Glutamatergic neuron (in vitro differentiated cells): ENCODE results near the gene NOD2. TPM values are rescaled to one million over a fixed set of nuclear protein-coding genes. Genes with fewer than 3 reads are reported as not detected.

ENCODE experiments used
- DNase-seq: peaks from one replicate; pipeline ENCODE4 v3.0.0; 2022
- H3K27ac Mint-ChIP-seq: one replicate; pipeline ENCODE4 v1.8.0; 2020; ENCODE audit warnings: mild to moderate bottlenecking, mixed read lengths, inconsistent platforms; ENCODE audit not compliant: unreplicated experiment
- H3K27me3 Mint-ChIP-seq: one replicate; pipeline ENCODE4 v1.8.0; 2020; ENCODE audit warnings: mild to moderate bottlenecking, moderate library complexity, mixed read lengths, inconsistent platforms; ENCODE audit not compliant: unreplicated experiment
- H3K36me3 Mint-ChIP-seq: one replicate; pipeline ENCODE4 v1.8.0; 2020; ENCODE audit warnings: mild to moderate bottlenecking, mixed read lengths, inconsistent platforms; ENCODE audit not compliant: unreplicated experiment
- H3K4me1 Mint-ChIP-seq: one replicate; pipeline ENCODE4 v1.8.0; 2020; ENCODE audit warnings: mild to moderate bottlenecking, low read depth, mixed read lengths, inconsistent platforms; ENCODE audit not compliant: unreplicated experiment
- H3K4me3 Mint-ChIP-seq: one replicate; pipeline ENCODE4 v1.8.0; 2020; ENCODE audit warnings: mild to moderate bottlenecking, mixed read lengths, inconsistent platforms; ENCODE audit not compliant: unreplicated experiment
- H3K9me3 Mint-ChIP-seq: one replicate; pipeline ENCODE4 v1.8.0; 2020; ENCODE audit warnings: mild to moderate bottlenecking, moderate library complexity, mixed read lengths, inconsistent platforms; ENCODE audit not compliant: unreplicated experiment
- CTCF ChIP-seq: fragments of 200-600 bp; sonication (generic); IDR thresholded peaks from one replicate; pipeline ENCODE4 v1.5.0; 2021; ENCODE audit not compliant: partially characterized antibody, unreplicated experiment
- total RNA-seq: library from RNA; stranded (reverse); fragmentation: NEBNext Ultra II Directional; extraction: Animal tissue kit (Norgen Biotek cat#: 25700); gene quantifications from one replicate; pipeline ENCODE4 v1.2.1, GENCODE V29; 2021; ENCODE audit not compliant: unreplicated experiment

Gene NOD2
- total RNA-seq, 1 donor from 2014 or later, result 0.34 TPM

DNA sequence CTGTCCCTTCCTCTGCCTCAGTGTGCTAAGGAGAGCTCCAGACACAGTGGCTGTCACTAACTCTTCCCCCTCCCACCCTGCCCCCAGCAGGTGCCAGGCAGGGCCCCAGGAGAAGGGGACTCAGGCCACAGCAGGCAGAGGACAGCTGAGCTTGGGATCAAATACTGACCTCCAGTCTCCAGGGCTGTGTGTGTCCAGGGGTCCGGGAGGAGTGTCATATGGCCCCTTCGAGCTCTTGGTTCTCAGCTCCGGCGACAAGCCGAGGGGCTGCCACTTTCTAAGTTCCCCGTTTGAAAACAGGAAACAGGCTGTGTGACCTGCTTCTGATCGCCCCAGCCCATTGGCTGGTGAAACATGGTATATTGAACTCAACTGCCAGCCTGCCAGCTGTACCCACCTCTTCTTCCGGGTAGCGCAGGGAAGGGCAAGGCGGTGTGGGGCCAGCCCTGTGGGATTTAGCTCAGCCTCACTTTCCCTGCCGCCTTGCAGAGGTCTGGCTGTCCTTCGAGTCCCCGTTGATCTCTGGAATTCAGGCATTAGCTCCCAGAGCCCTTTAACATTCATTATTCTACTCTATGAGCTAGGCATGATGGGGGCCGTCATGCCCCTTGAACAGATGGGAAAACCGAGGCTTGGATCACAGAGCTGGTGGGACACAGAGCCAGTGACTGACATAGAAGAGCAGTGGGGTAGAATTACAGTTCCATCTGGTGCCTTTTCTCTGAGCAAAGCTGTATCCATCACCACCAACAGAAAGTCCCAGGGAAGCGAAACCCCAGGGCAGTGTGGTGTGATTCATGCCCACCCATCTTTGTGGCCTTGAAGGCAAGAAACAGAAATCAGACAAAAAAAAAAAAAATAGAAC is 12.2 kb upstream of the NOD2 start, which contains the start of gene SNX20:
Gene SNX20 (minus strand): TSS at position 292 of the 865 bp plus-strand sequence. CDS start 3,786 bp downstream, outside the sequence.
- H3K4me1 Mint-ChIP-seq, result no peaks in the 10 kb centered on the region
- H3K9me3 Mint-ChIP-seq, result peaks cover 5% of the 10 kb centered on the region
- TF ChIP-seq CTCF, result no peak
- H3K27ac Mint-ChIP-seq, result no peak within 1 kb of the TSS
- peaks cover 3% of the 10 kb centered on the region for H3K27me3 Mint-ChIP-seq
- H3K36me3 Mint-ChIP-seq, result no peaks in the 10 kb centered on the region
- no peak within 1 kb of the TSS for H3K4me3 Mint-ChIP-seq
- no peak for DNase-seq

- Mint-ChIP-seq H3K27me3 (peaks cover 4% of the 10 kb centered on the region), H3K36me3 (no peaks in the 10 kb centered on the region), H3K4me3 (no peak overlapping the region), H3K9me3 (peaks cover 3% of the 10 kb centered on the region), H3K4me1 (peaks cover 2% of the 10 kb centered on the region), H3K27ac (no peak overlapping the region)
- no peak for TF ChIP-seq CTCF
- no peak for DNase-seq
Measured at GRCh38 chr16:50683689-50684374, 9.6 kb upstream of the NOD2 start.

- DNase-seq, result no peak
- Mint-ChIP-seq H3K9me3 (peaks cover 1% of the 10 kb centered on the region), H3K27me3 (peaks cover 2% of the 10 kb centered on the region), H3K36me3 (no peaks in the 10 kb centered on the region), H3K4me3 (no peak overlapping the region), H3K4me1 (peaks cover 4% of the 10 kb centered on the region), H3K27ac (no peak overlapping the region)
- TF ChIP-seq CTCF, result no peak
Measured at GRCh38 chr16:50684823-50685461, 8.5 kb upstream of the NOD2 start.

DNA sequence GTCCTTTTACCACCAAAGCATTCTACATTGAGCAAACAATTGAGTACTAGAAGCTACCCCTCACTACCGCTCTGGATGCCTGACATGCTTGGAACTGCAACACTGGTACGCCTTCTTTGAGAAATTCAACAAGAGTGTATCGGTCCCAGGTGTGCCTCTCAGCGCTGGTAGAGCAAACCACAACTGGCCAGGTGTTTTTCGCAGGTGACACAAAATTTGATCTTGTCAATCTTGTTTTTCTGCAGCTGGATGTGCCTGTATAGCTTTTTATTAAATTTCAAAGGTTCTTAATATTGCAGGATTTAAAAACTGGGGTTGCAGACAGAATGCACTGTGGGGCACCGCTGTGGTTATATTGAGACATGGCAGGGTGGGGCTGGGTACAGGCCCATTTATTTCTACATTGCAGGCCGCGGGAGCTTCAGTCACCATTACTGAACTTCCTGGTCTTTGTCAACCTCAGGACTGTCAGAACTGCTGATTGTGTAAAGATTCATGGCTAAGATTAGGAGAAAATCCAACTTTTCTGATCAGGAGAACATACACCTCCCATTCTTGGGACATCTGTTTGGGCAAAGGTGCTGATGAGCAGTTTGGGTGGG is 7.8 kb upstream of the NOD2 start:
- no peak for DNase-seq
- H3K27ac Mint-ChIP-seq, result no peak overlapping the region
- H3K4me1 Mint-ChIP-seq, result peaks cover 4% of the 10 kb centered on the region
- no peaks in the 10 kb centered on the region for H3K36me3 Mint-ChIP-seq
- TF ChIP-seq CTCF, result no peak
- H3K9me3 Mint-ChIP-seq, result peaks cover 1% of the 10 kb centered on the region
- H3K4me3 Mint-ChIP-seq, result no peak overlapping the region
- peaks cover 2% of the 10 kb centered on the region for H3K27me3 Mint-ChIP-seq
